ENCODE measurements around the gene SBNO1.
"Not testable (repeated sequence)": the region's sequence is repeated elsewhere in the genome, so short reads cannot be mapped to it uniquely, and the experiment has no call there.

Gene SBNO1

DNA sequence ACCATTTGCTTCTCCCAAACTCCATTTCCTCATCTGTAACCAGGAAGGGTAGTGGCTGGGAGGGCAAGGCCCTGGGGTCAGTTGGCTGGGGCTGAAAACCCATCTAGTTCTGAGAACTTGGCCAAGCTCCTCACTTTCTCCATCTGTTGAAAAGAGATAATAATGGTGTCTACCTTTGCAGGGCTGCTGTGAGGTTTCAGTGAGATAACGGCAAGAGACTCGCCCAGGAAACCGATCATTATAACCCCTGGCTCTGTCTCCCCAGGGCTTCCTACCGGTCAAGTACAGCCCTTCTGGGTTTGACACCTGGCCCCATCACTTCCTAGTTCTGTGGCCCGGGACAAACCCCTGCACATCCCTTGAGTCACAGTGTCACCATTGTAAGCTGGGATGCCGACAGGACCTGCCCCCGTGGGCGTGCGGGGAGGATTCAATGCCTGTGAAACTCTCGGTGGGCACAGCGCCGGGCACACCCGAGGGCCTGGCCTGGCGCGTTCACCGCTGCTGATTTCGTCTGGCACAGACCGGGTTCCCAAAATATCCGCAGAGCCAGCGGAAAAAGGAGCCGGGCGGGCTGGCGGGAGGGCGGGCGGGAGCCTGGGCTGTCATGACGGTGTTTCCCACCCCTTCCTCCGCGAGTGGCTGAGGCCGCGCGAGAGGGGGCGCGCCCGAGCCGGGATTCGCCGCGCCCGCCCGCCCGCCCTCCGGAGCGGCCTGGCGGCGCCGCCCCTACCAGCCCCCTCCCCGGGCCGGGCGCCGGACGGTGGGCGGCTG is 23.7 kb upstream of the SBNO1 start:
- DNase-seq: peak; percentile 51

- no peak for DNase-seq
Measured at GRCh38 chr12:123387508-123388176, 23.0 kb upstream of the SBNO1 start.

- not testable (repeated sequence) for DNase-seq
Measured at GRCh38 chr12:123385536-123385935, 20.9 kb upstream of the SBNO1 start.

DNA sequence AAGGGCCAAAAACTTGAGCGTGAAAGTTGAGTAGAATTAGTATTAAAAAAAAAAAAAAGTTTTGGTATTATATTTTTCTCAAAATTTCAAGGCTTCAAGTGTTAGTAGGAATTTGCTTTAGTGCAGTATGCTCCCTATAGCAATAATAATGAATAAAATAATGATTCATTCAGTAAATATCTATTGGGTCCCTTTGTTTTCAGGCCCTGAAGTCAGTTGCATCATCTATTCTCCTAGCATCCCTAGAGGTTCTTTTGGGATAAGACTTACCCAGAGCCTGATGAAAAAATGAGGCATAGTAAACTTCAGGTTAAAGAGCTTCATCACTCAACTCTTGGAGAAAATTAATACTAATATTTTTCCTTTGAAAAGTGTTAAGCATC is 20.3 kb upstream of the SBNO1 start:
- DNase-seq: no peak

GRCh38 chr12:123384318-123384993 is 19.8 kb upstream of the SBNO1 start:
- DNase-seq: no peak

- no peak for DNase-seq
Measured at GRCh38 chr12:123382684-123383083, 18.0 kb upstream of the SBNO1 start.

DNA sequence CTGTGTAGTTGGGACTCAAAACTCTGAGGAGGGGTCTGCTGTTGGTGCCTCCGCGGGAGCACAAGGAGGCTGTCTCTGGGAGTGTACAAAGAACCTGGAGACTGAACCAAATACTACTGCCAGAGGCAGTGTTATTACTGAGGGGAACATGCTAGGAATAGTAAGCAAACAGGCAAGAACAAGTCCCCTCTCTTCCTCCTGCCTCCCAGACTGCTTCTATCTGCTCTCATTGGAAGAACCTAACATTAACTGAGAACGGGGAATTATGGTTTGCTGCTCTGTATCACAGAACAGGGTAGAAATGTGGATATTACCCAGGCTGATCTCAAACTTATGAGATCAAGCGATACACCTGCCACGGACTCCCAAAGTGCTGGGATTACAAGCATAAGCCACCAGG is 14.7 kb upstream of the SBNO1 start:
- no peak for DNase-seq

DNA sequence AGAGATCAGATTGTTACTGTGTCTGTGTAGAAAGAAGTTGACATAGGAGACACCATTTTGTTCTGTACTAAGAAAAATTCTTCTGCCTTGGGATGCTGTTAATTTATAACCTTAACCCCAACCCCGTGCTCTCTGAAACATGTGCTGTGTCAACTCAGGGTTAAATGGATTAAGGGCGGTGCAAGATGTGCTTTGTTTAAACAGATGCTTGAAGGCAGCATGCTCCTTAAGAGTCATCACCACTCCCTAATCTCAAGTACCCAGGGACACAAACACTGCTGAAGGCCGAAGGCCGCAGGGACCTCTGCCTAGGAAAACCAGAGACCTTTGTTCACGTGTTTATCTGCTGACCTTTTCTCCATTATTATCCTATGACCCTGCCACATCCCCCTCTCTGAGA is 7.8 kb upstream of the SBNO1 start:
- DNase-seq: not testable (repeated sequence)

GRCh38 chr12:123371667-123372368 is 7.2 kb upstream of the SBNO1 start:
- DNase-seq: not testable (repeated sequence)

DNA sequence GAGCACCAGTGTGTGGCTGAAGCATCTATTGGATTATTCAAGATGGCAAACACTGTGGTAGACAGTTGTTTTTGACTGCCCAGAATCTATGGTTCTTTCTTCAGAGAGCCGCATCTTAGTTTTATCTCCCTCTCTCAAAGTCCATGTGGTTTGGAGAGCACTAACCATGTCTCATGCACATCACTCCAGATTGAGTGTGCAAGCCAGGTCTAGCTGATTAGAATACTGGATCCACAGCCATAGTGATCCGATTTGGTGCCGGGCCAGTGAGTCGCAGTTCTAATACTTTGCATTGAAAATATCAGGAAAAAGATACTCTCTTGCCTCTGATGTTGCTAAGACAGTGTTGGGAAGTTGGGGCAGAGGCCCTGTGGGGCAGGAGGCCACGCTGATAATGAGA is 4.6 kb upstream of the SBNO1 start:
- no peak for DNase-seq

GRCh38 chr12:123368431-123368830 is 3.8 kb upstream of the SBNO1 start:
- DNase-seq: not testable (repeated sequence)

DNA sequence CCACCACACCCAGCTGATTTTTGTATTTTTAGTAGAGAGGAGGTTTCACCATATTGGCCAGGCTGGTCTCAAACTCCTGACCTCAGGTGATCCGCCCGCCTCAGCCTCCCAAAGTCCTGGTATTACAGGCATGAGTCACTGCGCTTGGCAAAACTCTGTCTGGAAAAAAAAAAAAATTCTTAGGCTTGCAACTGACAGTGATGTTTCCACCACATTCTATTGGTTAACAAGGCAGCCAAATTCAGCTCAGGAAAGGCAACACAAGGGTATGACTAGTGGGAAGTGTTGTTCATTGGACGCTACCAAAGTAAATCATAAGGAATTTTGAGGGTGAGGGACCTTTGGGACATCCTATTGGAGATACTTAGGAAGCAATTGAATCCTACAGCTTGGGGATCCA is 2.9 kb upstream of the SBNO1 start:
- no peak for DNase-seq

DNA sequence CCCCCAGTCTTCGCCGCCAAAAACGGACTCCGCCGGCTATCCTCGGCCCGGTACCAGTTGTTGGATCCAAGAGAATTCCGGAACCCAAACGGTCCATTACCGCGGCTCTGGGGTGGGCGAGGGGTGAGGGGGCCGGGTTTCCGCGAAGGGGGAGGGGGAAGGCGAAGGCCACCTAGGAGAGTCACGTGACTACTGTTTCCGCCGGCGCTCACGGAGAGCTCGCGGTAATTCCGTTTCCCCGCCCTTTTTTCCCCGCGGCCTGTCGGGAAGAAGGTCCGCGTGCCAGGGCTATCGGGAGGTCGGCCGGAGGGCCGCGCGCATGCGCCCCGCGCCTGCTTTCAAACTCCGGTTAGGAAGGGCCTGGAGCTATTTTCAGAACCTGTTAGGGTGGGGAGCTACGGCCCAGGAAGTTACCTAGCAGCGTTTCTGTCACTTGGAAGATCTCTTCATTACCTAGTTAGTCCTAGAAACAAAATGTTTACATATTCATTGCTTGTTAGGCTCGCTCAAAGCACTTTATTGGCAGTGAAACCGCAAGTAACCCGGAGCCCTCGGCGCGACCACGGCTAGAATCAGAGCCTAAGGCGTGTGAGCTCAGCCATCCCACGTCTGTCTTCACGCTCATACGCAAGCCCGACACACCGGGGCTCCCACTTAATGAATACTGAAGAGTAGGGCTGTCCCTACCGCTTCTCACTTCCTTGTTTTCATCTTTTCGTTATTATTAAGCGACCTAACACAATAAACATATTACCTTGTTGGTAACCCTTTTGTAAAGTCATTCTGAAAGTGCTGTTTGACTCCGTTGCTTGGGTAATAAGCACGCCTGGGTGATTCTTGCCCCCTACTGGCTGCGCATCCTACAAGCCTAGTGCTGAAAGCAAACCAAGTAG is 624 bp upstream of the SBNO1 start:
- DNase-seq: peak; percentile 92

DNA sequence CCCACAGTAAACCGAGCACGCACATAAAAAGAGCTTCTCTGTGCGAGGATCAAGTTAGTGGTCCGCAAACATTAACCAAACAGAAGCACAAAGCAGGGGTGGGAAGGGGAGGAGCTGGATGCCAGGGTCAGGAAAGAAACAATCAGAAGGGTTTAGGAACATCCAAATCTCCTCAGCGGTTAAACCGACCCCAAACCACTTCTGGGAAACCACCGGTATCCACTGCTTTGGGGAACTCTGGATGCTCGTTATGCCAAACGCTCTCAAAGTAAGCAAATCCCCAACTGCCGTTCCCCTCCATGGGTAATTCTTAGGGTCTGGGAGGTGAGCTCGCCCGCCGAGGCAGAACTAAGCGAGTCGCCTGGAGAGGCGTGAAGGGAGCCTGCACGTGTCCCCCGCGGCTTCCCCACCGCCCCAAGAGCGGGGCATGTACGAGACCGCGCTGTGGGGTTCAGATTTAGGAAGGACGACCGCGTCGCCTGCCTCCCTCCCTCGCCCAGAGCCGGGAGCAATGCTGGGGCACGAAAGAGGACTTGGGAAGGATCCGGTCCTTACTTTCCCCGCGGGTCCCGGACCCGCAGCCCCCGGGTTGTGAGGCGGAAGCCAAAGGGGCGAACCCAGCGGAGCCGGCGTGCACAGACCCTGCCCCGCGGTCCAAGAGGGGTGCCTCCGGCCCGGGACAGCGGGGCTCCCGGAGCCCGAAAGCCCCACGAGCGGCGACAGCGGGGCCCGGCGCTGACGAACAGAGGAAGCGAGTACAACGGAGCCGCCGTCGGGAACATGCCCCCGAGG is 711 bp downstream of the SBNO1 start:
- DNase-seq: no peak

DNA sequence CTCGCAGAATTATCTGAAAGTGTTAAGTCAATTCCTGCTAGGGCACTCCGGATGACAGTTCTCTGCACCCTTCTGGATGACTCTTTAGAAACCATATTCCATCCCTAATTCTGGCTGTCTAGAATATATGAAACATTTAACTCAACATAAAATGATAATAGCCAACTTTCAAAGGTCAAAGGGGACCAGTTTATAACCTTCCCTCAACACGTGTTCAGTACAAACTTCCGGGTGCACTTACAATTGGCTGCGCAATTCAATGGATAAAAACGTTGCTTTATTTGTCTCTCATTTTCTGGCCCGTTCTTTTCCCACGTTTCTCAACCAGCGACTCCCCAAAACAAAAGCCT is 1.3 kb downstream of the SBNO1 start:
- DNase-seq: no peak

DNA sequence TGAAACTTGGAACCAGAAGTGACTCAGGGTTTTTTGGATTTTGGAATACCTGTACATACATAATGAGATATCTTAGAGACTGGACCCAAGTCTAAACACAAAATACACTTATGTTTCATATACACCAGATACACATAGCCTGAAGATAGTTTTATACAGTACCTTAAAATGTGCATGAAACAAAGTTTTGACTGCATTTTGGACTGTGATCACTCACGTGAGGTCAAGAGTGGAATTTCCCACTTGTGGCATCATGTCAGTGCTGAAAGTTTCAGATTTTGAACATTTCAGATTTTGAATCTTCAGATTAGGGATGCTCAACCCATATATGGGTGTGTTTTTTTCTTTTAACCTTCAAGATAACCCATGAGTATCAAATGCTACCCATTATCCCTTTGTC is 6.6 kb downstream of the SBNO1 start:
- no peak for DNase-seq

GRCh38 chr12:123356159-123356670 is 8.4 kb downstream of the SBNO1 start:
- no peak for DNase-seq

DNA sequence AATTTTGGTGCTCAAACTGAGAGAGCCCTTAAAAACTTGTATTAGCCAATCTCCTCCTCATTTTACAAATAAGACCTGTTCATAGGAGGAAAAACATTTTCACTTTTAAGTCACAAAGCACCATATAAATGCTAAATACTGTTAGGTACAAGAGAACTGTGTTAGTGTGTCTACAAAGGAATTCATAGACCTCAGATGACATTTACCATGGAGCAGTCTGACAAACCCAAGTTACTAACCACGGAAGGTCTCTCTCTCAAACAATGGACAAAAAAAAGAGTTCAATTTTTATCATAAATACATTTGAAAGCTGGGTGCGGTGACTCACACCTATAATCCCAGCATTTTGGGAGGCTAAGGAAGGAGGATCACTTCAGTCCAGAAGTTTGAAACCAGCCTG is 10.0 kb downstream of the SBNO1 start:
- no peak for DNase-seq

- DNase-seq: no peak
Measured at GRCh38 chr12:123351349-123351748, 13.3 kb downstream of the SBNO1 start.

DNA sequence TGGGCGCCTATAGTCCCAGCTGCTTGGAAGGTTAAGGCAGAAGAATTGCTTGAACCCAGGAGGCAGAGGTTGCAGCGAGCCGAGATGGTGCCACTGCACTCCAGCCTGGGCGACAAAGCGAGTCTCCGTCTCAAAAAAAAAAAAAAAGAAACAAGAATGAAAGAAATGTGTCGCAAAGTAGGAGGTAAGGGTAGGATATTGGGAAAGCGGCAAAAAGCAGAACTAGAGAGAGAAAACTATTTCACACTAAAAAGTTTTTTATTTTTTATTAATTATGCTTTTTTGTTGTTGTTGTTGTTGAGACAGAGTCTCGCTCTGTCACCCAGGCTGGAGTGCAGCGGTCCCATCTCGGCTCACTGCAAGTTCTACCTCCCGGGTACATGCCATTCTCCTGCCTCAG is 17.7 kb downstream of the SBNO1 start:
- DNase-seq: no peak

DNA sequence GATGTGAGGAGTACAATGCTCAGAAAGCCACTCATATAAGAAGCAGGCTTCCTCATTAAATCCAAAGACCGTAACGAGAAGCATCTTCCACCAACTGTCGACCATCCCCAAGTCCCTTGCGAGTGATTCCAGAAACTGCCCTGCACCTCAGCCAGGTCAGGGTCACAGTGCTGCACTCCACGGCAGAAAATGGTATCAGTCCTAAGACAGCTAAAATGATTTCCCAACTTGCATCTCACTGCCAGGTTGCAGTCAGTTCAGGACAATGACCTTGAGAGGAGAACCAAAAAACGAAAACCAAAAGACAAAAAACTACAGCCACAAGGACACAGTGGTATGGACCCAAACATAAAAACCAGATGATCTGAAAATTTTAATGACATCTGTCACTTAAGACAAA is 20.6 kb downstream of the SBNO1 start:
- no peak for DNase-seq
